Lower leg skin (tissue), 4 donors: Measurements from ENCODE around the gene NCAPG2. TPM values are rescaled to one million over a fixed set of nuclear protein-coding genes. Genes with fewer than 3 reads are reported as not detected.

Source experiments
- DNase-seq, 2 donors: peaks; one replicate each; pipeline ENCODE4 v3.0.0-alpha.2; 2019; ENCODE audit warnings: low spot score in 2 of 2
- H3K4me3 ChIP-seq: fragments of 200-600 bp; sonication (generic); 2 replicates; pipeline ENCODE4 v1.5.1; 2017; ENCODE audit warnings: mild to moderate bottlenecking, low read depth; ENCODE audit not compliant: poor library complexity, severe bottlenecking
- POLR2A ChIP-seq, 2 donors: fragments of 450-650 bp; IDR thresholded peaks; one replicate each; pipeline ENCODE4 v1.6.1; 2016 to 2017; ENCODE audit warnings: antibody characterized with exemption in 2 of 2, mild to moderate bottlenecking in 1 of 2, moderate library complexity in 1 of 2
- WGBS, 2 donors: methylation state at CpG; one replicate each; pipeline ENCODE4 v1.1.5; 2018; 5-methylcytosine and 5-hydroxymethylcytosine counted together
- intact Hi-C: fragments of 100-400 bp; cut with DNase I; formaldehyde crosslinking; loops from one replicate; pipeline ENCODE4 v1.15.0; 2023; ENCODE audit warnings: low total_unique reads
- total RNA-seq, 4 donors: library from RNA; depleted of rRNA; stranded (reverse); fragments of >200 nt; gene quantifications; one replicate each; pipeline ENCODE4 v1.1.0, GENCODE V29; 2016
- TF ChIP-seq, protein P1 (sequence below), 3 donors: fragments of 450-650 bp; IDR thresholded peaks; one replicate each; pipeline ENCODE4 v1.5.1; 2016; ENCODE audit warnings: antibody characterized with exemption in 3 of 3, mild to moderate bottlenecking in 3 of 3, moderate library complexity in 2 of 3

NCAPG2 gene
- total RNA-seq, 4 donors from 2014 or later: 5.2 to 9.7 (median 6.1) TPM

DNA sequence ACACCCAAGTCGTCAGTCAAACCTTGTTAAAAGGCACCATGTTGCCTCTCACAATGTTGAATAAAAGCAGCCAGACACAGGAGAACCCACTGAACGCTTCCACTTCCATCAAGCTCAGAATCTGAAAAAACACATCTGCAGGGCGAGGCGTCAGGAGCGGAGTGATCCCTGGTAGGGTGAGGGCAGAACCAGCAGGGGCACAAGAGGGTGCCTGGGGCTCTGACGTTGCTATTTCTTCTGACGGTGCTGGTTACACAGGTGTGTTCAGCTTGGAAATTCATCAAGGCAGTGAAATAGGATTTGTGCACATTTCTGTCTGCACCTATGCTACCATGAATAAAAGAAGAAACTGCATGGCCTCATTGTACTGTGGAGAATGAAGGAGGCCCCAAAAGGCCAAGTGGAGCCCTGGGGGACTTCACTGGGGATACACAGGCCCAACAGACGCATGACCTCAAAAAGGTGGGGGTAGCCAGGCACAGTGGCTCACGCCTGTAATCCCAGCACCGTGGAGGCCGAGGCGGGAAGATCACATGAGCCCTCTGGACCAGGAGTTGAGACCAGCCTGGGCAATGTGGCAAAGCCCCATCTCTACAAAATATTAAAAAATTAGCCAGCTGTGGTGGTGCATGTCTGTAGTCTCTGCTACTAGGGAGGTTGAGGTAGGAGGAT lies 19.2 kb upstream of the NCAPG2 start:
- TF ChIP-seq POLR2A (IDR thresholded peaks at IDR 0.05): no peak
- TF ChIP-seq, protein P1, sequence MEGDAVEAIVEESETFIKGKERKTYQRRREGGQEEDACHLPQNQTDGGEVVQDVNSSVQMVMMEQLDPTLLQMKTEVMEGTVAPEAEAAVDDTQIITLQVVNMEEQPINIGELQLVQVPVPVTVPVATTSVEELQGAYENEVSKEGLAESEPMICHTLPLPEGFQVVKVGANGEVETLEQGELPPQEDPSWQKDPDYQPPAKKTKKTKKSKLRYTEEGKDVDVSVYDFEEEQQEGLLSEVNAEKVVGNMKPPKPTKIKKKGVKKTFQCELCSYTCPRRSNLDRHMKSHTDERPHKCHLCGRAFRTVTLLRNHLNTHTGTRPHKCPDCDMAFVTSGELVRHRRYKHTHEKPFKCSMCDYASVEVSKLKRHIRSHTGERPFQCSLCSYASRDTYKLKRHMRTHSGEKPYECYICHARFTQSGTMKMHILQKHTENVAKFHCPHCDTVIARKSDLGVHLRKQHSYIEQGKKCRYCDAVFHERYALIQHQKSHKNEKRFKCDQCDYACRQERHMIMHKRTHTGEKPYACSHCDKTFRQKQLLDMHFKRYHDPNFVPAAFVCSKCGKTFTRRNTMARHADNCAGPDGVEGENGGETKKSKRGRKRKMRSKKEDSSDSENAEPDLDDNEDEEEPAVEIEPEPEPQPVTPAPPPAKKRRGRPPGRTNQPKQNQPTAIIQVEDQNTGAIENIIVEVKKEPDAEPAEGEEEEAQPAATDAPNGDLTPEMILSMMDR (IDR thresholded peaks at IDR 0.05): no peak
- H3K4me3 ChIP-seq: no peak overlapping the region
- intact Hi-C loops: no loop called here
- WGBS, 2 donors: 75 to 77% methylated on average over 12 of the region's 12 CpGs
- DNase-seq: no peak

DNA sequence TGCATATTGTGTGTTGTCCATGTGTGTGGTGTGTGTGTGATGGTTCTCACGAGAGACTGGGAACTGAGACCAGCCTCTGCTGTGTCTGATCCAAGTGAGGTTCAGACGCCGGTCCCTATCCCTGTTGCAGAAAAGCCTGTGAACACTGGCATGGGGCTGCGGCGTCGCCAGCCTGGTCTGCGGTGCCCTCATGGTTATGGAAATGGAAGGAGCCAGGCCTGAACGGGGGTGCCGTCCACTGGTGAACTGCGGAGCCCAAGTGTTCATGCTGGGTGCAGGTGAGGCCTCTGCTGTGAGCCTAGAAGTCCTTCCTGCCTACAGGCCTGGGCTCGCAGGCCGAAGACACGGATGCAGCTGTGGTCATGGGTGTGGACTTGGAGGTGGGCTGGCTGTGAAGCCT lies 18.7 kb upstream of the NCAPG2 start:
- no peak overlapping the region for H3K4me3 ChIP-seq
- WGBS, 2 donors: 80 to 85% methylated on average over 13 of the region's 13 CpGs
- TF ChIP-seq, protein P1 (IDR thresholded peaks at IDR 0.05): no peak
- no peak for TF ChIP-seq POLR2A (IDR thresholded peaks at IDR 0.05)
- DNase-seq: no peak
- intact Hi-C loops: no loop called here

DNA sequence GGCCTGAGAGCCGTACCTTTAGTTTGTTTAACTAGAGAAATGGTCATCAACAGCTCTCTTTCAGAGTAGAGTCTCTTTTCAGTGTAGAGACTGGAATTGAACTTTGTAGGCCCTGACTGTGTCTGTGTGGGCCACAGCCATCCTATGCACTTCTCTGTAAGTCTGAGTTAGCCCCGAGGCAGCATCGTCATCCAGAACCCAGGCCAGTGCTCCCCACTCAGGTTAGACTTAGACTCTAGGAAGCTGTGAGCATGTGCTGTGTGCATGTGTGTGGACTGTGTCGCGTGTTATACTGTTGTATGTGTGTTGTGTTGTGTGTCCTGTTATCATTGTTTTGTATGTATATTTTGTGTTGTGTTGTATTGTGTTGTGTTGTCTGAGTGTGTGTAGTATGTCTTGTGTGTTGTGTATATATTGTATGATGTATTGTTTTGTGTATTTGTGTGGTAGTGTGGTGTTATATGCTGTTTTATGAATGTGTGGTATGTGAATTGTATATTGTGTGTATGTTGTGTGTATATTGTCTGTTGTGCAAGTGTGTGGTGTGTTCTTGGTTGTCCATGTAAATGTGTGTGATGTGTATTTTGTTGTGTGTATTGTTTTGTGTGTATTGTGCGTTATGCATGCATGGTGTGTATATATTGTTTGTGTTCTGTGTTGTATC lies 18.1 kb upstream of the NCAPG2 start:
- 91 to 94% methylated on average over 6 of the region's 6 CpGs for WGBS, 2 donors
- DNase-seq: no peak
- no peak overlapping the region for H3K4me3 ChIP-seq
- TF ChIP-seq POLR2A (IDR thresholded peaks at IDR 0.05): no peak
- intact Hi-C loops: no loop called here

DNA sequence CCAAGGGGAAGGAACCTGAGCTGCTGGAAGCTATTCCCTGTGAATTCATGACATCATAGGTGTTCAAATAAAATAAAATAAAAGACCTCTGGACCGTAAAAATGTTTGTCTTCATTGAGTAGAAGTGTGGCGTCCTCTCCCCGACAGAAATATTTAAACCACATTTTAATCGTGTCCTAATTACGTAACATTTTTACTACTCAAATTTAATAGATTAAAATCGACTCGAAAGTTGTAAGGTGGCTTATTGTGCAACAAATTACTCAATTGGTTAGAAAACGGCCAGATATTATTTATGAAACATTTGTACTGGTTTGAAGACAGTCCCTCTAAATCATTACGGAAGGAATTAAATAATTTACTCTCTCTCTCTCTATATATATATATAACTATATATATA lies 15.5 kb upstream of the NCAPG2 start:
- no peak for TF ChIP-seq POLR2A (IDR thresholded peaks at IDR 0.05)
- TF ChIP-seq, protein P1 (IDR thresholded peaks at IDR 0.05): no peak
- H3K4me3 ChIP-seq: no peak overlapping the region
- intact Hi-C loops: no loop called here
- DNase-seq: no peak
- 74 to 76% methylated on average over 9 of the region's 9 CpGs for WGBS, 2 donors

DNA sequence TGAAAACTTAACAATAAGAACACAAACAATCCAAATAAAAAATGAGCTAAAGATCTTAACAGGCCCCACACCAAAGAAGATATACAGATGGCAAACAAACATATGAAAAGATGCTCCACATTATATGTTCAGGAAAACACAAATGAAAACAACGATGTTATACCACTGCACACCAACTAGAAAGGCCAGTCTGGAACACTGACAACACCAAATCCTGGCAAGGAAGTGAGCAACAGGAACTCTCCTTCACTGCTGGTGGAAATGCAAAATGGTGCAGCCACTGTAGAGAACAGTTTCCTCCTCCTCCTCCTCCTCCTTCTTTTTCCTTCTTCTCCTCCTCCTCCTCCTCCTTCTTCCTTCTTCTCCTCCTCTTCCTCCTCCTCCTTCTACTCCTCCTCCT lies 12.2 kb upstream of the NCAPG2 start:
- TF ChIP-seq POLR2A (IDR thresholded peaks at IDR 0.05): no peak
- TF ChIP-seq, protein P1 (IDR thresholded peaks at IDR 0.05): no peak
- WGBS, 2 donors: 76 to 87% methylated on average over 1 of the region's 1 CpG
- H3K4me3 ChIP-seq: no peak overlapping the region
- no peak for DNase-seq
- intact Hi-C loops: no loop called here

DNA sequence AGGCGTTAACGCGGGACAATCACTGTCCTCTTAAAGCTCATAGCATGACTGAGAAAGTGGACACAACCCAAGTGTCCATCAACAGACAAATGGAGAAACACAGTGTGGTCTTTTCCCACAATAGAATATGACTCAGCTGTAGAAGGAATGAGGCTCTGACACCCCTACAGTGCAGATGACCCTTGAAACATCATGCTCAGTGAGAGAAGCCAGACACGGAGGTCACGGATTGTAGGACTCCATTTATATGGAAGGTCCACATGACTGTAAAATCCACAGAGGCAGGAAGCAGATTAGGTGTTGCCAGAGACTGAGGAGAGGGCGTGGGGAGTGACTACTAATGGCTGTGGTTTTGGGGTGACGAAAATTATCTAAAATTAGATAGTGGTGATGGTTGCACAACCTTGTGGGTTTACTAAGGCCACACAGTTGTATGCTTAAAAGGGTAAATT lies 6.1 kb upstream of the NCAPG2 start:
- TF ChIP-seq POLR2A (IDR thresholded peaks at IDR 0.05): no peak
- TF ChIP-seq, protein P1 (IDR thresholded peaks at IDR 0.05): no peak
- no peak overlapping the region for H3K4me3 ChIP-seq
- intact Hi-C loops: no loop called here
- no peak for DNase-seq
- WGBS, 2 donors: 72 to 87% methylated on average over 7 of the region's 7 CpGs
